ENCODE measurements around the gene ADARB2.

- TF ChIP-seq POLR2A (IDR thresholded peaks at IDR 0.05; ENCODE audit: low read depth, low read length) (no peak), TAF1 (IDR thresholded peaks at IDR 0.05; ENCODE audit: low read depth, low read length) (no peak), POLR2AphosphoS5 (IDR thresholded peaks at IDR 0.05; ENCODE audit: low read depth, low read length) (no peak), POU2F2 (IDR thresholded peaks at IDR 0.05; ENCODE audit: low read depth, low read length) (no peak)
Measured at GRCh38 chr10:1184541-1185430, 552.5 kb downstream of the ADARB2 start.
